Heart left ventricle (tissue), 13 donors: ENCODE results near the gene ORC3.
"Not testable (repeated sequence)": the region's sequence is repeated elsewhere in the genome, so short reads cannot be mapped to it uniquely, and the experiment has no call there.

Source experiments
- CTCF ChIP-seq, 12 donors: fragments of 200-600 bp; sonication (generic) in 4 of 12; IDR thresholded peaks; one replicate each; pipeline versions ENCODE4 v1.5.0 to v1.8.0; 2018 to 2022; ENCODE audit warnings: antibody characterized with exemption in 12 of 12, mild to moderate bottlenecking in 5 of 12
- POLR2A ChIP-seq, 2 donors: fragments of 450-650 bp; IDR thresholded peaks; one replicate each; pipeline ENCODE4 v1.6.1; 2017; ENCODE audit warnings: antibody characterized with exemption in 2 of 2, mild to moderate bottlenecking in 2 of 2, moderate library complexity in 2 of 2
- donor health status: ischemic (EF 13 %, LVEDD 7.1; RV severe dilation, severe dysfunction).
- donor health status: DM: no; HTN: yes; CAD: no.
- donor health status: DM: no; HTN: no; CAD: no.
- donor health status: ischemic (EF 25% LVEDD 6.9; RV normal size, moderate dysfunction).
- donor health status: ischemic (EF 25% LVEDD 5.7; RV mildly dilated, moderate dysfunction).
- donor health status: ischemic (EF 35%, LVEDD 5.7; RV mildly dilated, moderate dysfunction).
- donor health status: nonischemic (EF 11% LVEDD 7.7; RV severe dilation, severe dysfunction).
- donor health status: DM: yes; HTN: yes; CAD: no.
- donor health status: PGD.
- donor health status: ischemic (EF 29% LVEDD 5.4; RV normal size, mild dysfunction).
- donor health status: nonischemic (EF 23%, LVEDD 6.1; RV moderate dilation, normal function).

- TF ChIP-seq CTCF, POLR2A (IDR thresholded peaks at IDR 0.05): not testable (repeated sequence)
These were observed 118.9 kb downstream of the ORC3 start for GRCh38 chr6:87708581-87709427.
